Stimulated activated CD8-positive, alpha-beta memory T cell treated with anti-CD3 and anti-CD28 coated beads, Interleukin-4, amount 100 ng/mL, for 1 hour (primary cell): ENCODE results near the gene TDRD1.

Experiments used
- DNase-seq, 2 donors: peaks; one replicate each; pipeline ENCODE4 v3.0.0-alpha.2; 2020; ENCODE audit warnings: low read depth in 2 of 2, low spot score in 1 of 2

TDRD1 gene

GRCh38 chr10:114234132-114234531, 55.0 kb downstream of the TDRD1 start:
- DNase-seq: no peak

DNA sequence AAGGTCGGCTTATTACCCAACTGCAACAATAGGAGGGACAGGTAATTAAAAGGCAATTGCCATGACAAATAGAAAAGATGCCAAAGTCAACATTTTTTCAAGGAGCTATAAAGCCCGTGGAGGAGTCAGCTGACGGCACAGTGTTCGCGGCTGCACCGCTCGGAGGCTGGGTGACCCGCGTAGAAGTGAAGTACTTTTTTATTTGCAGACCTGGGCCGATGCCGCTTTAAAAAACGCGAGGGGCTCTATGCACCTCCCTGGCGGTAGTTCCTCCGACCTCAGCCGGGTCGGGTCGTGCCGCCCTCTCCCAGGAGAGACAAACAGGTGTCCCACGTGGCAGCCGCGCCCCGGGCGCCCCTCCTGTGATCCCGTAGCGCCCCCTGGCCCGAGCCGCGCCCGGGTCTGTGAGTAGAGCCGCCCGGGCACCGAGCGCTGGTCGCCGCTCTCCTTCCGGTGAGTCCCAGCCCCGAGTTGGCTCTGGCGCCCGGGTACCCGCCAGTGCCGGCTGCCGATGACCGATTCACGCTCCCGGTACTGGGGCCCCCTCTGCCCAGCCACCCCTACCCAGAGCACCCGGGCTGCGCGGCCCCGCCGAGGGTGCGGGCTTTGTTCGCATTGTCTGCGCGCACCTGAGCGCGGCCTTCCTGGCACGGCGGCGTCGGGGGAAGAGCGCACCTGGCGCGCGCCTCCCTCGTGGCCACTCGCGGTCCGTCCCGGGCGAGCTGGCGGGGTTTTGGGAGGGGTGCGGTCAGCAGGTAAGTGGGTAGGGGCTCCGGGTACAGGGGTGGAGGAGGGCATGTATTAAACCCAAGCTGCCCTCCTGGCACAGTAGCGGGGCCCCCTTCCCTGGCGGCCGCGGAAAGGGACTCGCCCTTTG, 60.2 kb downstream of the TDRD1 start, which contains the start of gene VWA2:
Gene VWA2 (plus strand): TSS at position 138 of the 877 bp plus-strand sequence. CDS start 9,460 bp downstream, outside the sequence.
- DNase-seq: no peak

GRCh38 chr10:114239994-114240345, 60.8 kb downstream of the TDRD1 start:
- no peak for DNase-seq

DNA sequence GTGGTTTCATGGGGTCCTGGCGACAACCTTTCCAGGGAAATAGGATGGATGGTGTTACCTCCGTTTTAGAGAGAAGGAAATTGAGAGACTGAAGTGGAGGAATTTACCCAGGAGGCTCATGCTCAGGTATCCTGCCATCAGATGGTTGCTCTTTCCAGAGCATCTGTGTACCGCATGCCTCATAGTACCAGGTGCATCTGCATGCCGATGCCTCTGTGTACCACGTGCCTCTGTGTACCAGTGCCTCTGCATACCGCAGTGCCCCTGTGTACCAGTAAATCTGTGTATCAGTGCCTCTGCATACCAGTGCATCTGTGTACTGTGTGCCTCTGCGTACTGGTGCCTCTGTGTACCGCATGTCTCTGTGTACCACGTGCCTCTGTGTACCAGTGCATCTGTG, 63.1 kb downstream of the TDRD1 start:
- DNase-seq: no peak

- DNase-seq: no peak
Observed at GRCh38 chr10:114243661-114244060, 64.5 kb downstream of the TDRD1 start.

DNA sequence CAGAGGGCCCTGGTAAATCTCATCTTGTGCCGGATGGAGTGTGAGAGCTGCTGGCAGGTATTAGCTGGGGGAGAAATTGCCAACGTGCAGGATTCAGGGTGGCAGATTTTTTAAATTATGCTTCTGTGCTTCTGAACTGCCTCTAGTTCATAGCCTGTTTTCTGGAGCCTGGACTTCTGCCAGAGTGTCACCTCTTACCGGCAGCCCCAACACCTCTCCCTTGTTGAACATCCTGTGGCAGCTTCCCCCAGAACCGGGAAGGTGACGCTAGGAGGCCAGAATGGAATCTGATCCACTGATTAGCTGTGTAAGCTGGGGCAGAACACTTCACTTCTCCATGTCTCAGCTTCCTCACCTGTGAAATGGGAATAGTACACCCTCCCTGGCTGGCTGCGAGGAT, 65.0 kb downstream of the TDRD1 start:
- no peak for DNase-seq

GRCh38 chr10:114245121-114245791, 66.1 kb downstream of the TDRD1 start:
- DNase-seq: no peak

DNA sequence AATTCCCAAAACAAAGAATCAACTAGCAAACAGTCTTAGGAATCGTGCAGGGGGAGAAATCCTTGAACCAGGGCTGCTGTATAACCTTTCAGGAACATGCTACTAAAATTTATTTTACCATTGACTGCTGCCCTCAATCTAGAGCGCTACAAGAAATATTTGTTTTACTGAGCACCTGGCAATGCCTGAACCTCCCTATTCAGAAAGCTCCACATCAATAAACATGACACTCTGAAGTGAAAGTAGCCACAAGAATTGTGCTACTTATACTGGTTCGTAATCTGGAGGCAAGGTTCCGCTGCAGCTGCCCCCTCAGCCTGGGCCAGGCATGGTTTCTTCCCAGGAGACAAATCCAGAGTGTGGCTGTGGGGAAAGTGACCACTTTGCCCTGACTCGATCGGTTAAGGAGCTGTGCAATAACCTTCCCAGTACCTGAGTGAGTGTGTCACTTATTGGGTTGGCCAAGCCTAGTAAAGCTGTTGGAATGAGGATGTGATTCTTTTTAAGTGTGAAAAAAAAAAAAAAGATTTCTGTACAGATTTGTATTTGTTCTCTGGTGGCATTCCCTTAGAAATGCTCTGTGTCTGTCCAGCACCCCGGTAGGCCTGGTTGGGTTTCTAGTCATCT, 67.6 kb downstream of the TDRD1 start:
- DNase-seq: no peak

GRCh38 chr10:114250236-114250635, 71.1 kb downstream of the TDRD1 start:
- no peak for DNase-seq

- DNase-seq: no peak
Observed at GRCh38 chr10:114250716-114251115, 71.6 kb downstream of the TDRD1 start.

DNA sequence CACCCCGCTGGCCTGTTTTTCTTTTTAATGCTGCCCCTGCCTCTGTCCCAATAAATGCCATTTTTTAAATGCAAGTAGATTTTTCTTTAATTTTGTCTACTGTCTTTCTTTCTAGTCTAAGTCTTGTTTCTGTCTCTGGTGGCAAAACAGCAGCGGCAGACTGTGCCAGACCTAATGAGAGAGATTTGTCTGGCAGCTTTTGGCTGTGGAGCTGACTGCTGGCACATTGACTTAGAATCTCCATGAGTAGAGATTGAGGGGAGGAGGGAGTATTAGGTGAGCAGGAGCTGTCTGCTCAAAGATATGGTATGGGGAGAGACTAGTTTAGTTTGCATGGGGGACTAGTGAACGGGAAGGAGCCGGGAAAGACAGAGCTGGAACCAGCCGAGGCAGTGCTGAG, 72.9 kb downstream of the TDRD1 start:
- DNase-seq: no peak

GRCh38 chr10:114252883-114253282, 73.7 kb downstream of the TDRD1 start:
- DNase-seq: no peak

- DNase-seq: no peak
Observed at GRCh38 chr10:114255227-114255626, 76.1 kb downstream of the TDRD1 start.

DNA sequence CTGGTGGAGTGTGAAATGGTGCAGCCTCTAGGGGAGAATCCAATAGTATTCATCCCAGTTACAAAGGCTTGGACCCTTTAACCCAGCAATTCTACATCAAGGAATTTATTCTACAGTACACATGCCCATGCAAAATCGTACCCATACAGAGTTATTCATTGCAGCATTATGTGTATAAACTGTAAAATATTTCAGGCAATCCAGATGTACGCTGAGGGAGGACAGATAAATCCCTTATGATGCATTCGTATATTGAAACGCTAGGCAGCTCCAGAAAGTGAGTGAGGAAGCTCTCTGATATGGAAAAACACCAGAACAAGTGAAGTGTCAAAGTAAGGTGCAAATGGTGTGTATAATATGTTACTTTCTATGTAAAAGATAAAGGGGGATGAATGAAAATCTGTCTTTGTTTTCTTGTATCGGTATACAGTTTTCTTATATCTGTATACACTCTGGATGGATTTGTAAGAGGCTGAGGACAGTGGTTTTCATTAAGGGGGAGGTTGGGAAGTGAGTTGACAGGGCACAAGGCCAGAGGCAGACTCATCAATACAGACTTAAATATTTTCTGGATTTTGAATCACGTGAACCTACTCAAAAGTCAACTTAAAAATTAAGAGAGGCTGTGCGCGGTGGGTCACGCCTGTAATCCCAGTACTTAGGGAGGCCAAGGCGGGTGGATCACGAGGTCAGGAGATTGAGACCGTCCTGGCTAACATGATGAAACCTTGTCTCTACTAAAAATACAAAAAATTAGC, 77.0 kb downstream of the TDRD1 start:
- no peak for DNase-seq

DNA sequence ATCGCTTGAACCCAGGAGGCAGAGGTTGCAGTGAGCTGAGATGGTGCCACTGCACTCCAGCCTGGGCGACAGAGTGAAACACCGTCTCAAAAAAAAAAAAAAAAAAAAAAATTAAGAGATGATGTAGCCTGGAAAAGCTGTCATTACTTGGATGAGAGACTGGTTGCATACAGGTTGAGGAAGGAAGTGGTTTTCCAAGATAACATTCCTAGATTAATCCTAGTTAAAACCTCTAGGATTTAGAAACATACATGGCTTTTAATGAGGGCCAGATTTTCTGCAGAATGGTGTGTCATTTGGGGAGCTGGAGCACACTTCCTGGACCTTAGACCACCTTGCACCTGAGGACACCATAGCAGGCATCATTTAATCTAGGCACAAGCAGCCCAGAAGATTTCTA, 77.7 kb downstream of the TDRD1 start:
- no peak for DNase-seq

- no peak for DNase-seq
Observed at GRCh38 chr10:114257498-114257897, 78.3 kb downstream of the TDRD1 start.

GRCh38 chr10:114258274-114258840, 79.2 kb downstream of the TDRD1 start:
- no peak for DNase-seq

- DNase-seq: no peak
Observed at GRCh38 chr10:114259824-114260223, 80.7 kb downstream of the TDRD1 start.

- DNase-seq: no peak
Observed at GRCh38 chr10:114260366-114260765, 81.2 kb downstream of the TDRD1 start.

DNA sequence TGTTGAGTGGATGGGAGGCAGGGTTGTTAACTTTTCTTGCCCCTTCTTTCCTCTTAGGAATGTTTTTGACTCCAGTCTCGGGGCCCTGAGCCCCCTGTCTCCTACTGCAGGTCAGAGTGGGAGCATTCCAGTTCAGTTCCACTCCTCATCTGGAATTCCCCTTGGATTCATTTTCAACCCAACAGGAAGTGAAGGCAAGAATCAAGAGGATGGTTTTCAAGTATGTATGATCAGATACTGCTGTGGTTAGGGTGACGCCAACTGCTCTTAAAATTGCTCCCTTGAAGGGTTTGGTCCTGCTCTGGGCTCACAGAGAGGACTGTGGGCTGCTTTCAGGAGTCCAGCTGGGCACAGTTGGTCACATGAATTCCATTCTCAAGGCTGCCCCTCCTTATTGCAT, 81.9 kb downstream of the TDRD1 start:
- DNase-seq: no peak

- no peak for DNase-seq
Observed at GRCh38 chr10:114262496-114262895, 83.3 kb downstream of the TDRD1 start.
